ENCODE measurements around the gene KRTAP17-1.
"Not testable (repeated sequence)": the region's sequence is repeated elsewhere in the genome, so short reads cannot be mapped to it uniquely, and the experiment has no call there.

KRTAP17-1 gene

GRCh38 chr17:41347869-41348760, 32.6 kb upstream of the KRTAP17-1 start:
- no peak overlapping the region for H3K4me3 ChIP-seq (ENCODE audit: control insufficient read depth, low read depth, low read length)
- TF ChIP-seq CTCF (conservative IDR thresholded peaks at IDR 0.05; ENCODE audit: control insufficient read depth, insufficient read depth, low read depth, low read length): no peak
- DNase-seq (ENCODE audit: low read depth): no peak

- not testable (repeated sequence) for DNase-seq (ENCODE audit: low read depth)
These were observed 30.9 kb upstream of the KRTAP17-1 start for GRCh38 chr17:41346421-41346820.

GRCh38 chr17:41345992-41346391, 30.5 kb upstream of the KRTAP17-1 start:
- no peak for DNase-seq (ENCODE audit: low read depth)
- no peak for TF ChIP-seq CTCF (conservative IDR thresholded peaks at IDR 0.05; ENCODE audit: control insufficient read depth, insufficient read depth, low read depth, low read length)
- H3K4me3 ChIP-seq (ENCODE audit: control insufficient read depth, low read depth, low read length): no peak overlapping the region

More at GRCh38 chr17:41346421-41346820, 30.9 kb upstream of the KRTAP17-1 start:
- not testable (repeated sequence) for H3K4me3 ChIP-seq (ENCODE audit: control insufficient read depth, low read depth, low read length)

GRCh38 chr17:41343029-41343428, 27.5 kb upstream of the KRTAP17-1 start:
- DNase-seq (ENCODE audit: low read depth): no peak
- no peak for TF ChIP-seq CTCF (conservative IDR thresholded peaks at IDR 0.05; ENCODE audit: control insufficient read depth, insufficient read depth, low read depth, low read length)

GRCh38 chr17:41340934-41341861, 25.7 kb upstream of the KRTAP17-1 start:
- TF ChIP-seq CTCF (conservative IDR thresholded peaks at IDR 0.05; ENCODE audit: control insufficient read depth, insufficient read depth, low read depth, low read length): no peak
- no peak for DNase-seq (ENCODE audit: low read depth)
- no peak overlapping the region for H3K4me3 ChIP-seq (ENCODE audit: control insufficient read depth, low read depth, low read length)

More at GRCh38 chr17:41343029-41343428, 27.5 kb upstream of the KRTAP17-1 start:
- no peak overlapping the region for H3K4me3 ChIP-seq (ENCODE audit: control insufficient read depth, low read depth, low read length)

- no peak overlapping the region for H3K4me3 ChIP-seq (ENCODE audit: control insufficient read depth, low read depth, low read length)
- DNase-seq (ENCODE audit: low read depth): no peak
- no peak for TF ChIP-seq CTCF (conservative IDR thresholded peaks at IDR 0.05; ENCODE audit: control insufficient read depth, insufficient read depth, low read depth, low read length)
These were observed 25.0 kb upstream of the KRTAP17-1 start for GRCh38 chr17:41340494-41340893.
